IPS DF 4.7 (cell line): ENCODE measurements around the gene SRSF8.

Experiments used
- DNase-seq: peaks from one replicate; pipeline ENCODE4 v3.0.0-alpha.2; 2013; ENCODE audit warnings: low spot score; ENCODE audit errors: extremely low read depth

SRSF8 gene

GRCh38 chr11:95068549-95068948 lies 1.8 kb downstream of the SRSF8 start:
- DNase-seq = no peak

GRCh38 chr11:95070471-95070870 lies 3.8 kb downstream of the SRSF8 start:
- no peak for DNase-seq

GRCh38 chr11:95072948-95073347 lies 6.2 kb downstream of the SRSF8 start:
- DNase-seq = no peak

- DNase-seq = no peak
These were observed 8.3 kb downstream of the SRSF8 start for GRCh38 chr11:95074792-95075563.

- DNase-seq = no peak
These were observed 9.7 kb downstream of the SRSF8 start for GRCh38 chr11:95076416-95076815.

GRCh38 chr11:95076981-95077380 lies 10.3 kb downstream of the SRSF8 start:
- DNase-seq = no peak

- DNase-seq = no peak
These were observed 11.8 kb downstream of the SRSF8 start for GRCh38 chr11:95078526-95078925.

- DNase-seq = no peak
These were observed 14.3 kb downstream of the SRSF8 start for GRCh38 chr11:95081010-95081409.

GRCh38 chr11:95081412-95081811 lies 14.7 kb downstream of the SRSF8 start:
- DNase-seq = no peak

GRCh38 chr11:95082576-95083001 lies 15.9 kb downstream of the SRSF8 start:
- no peak for DNase-seq

GRCh38 chr11:95084509-95084908 lies 17.8 kb downstream of the SRSF8 start:
- no peak for DNase-seq

- no peak for DNase-seq
These were observed 18.5 kb downstream of the SRSF8 start for GRCh38 chr11:95085117-95085816.

- no peak for DNase-seq
These were observed 19.4 kb downstream of the SRSF8 start for GRCh38 chr11:95086151-95086550.

- no peak for DNase-seq
These were observed 20.3 kb downstream of the SRSF8 start for GRCh38 chr11:95086836-95087570.

GRCh38 chr11:95088946-95089619 lies 22.4 kb downstream of the SRSF8 start:
- no peak for DNase-seq

- no peak for DNase-seq
These were observed 23.2 kb downstream of the SRSF8 start, which contains the start of gene ENDOD1 for GRCh38 chr11:95089620-95090542. Gene ENDOD1, plus strand, starts transcription at chr11:95089846. Its CDS starts 82 bp downstream, at chr11:95089928.

GRCh38 chr11:95091663-95092180 lies 25.0 kb downstream of the SRSF8 start:
- DNase-seq = no peak

- no peak for DNase-seq
These were observed 26.0 kb downstream of the SRSF8 start for GRCh38 chr11:95092549-95093324.

- no peak for DNase-seq
These were observed 26.8 kb downstream of the SRSF8 start for GRCh38 chr11:95093548-95093947.
